GM18951 (cell line): ENCODE results near the gene USP33.
A peak's percentile ranks its signal among the peaks of the same experiment; 100 is the strongest.
"Not testable (repeated sequence)": the region's sequence is repeated elsewhere in the genome, so short reads cannot be mapped to it uniquely, and the experiment has no call there.

ENCODE experiments used
- POLR2A ChIP-seq: IDR thresholded peaks from 4 replicates; pipeline ENCODE4 v1.6.1; 2011; ENCODE audit warnings: mild to moderate bottlenecking; ENCODE audit not compliant: insufficient read length, insufficient read depth; ENCODE audit errors: extremely low read depth
- in situ Hi-C: fragments of 300-500 bp; cut with MboI; formaldehyde crosslinking; loops from one replicate; pipeline ENCODE4 v1.12.0; 2022; ENCODE audit warnings: low sequenced_read_pairs, mixed read lengths, inconsistent platforms; ENCODE audit not compliant: unreplicated experiment

Gene USP33

GRCh38 chr1:77706321-77706720 lies 53.3 kb downstream of the USP33 start:
- no peak for TF ChIP-seq POLR2A
- in situ Hi-C loops = no loop called here

DNA sequence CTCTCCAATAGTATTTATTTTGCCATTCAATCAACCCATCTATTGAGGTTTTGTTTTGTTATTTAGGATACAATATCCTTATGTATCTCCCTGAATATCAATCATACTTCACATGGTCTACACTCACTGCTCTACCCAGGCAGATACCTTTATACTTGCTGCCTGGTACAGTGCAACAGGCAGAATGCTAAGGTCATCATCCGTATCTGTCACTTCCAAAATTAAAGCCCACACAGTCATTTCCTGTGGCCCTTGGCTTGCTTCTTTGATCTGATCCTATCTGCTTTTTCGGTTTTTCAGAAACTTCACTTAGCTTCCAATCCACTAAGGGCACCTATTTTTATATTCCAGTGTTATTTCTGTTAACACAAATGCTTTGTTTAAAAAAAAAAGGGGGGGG lies 54.9 kb downstream of the USP33 start:
- in situ Hi-C loops = no loop called here
- no peak for TF ChIP-seq POLR2A

DNA sequence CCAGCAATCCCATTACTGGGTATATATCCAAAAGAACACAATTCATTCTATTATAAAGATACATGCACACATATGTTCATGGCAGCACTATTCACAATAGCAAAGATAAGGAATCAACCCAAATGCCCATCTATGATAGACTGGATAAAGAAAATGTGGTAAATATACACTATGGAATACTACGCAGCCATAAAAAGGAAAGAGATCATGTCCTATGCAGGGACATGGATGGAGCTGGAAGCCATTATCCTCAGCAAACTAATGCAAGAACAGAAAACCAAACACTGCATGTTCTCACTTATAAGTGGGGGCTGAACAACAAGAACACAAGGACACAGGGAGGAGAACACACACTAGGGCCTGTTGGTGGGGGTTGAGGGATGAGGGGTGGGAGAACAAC lies 60.0 kb downstream of the USP33 start:
- in situ Hi-C loops = not testable (repeated sequence)

GRCh38 chr1:77697441-77697840 lies 62.2 kb downstream of the USP33 start:
- no peak for TF ChIP-seq POLR2A
- in situ Hi-C loops = no loop called here

DNA sequence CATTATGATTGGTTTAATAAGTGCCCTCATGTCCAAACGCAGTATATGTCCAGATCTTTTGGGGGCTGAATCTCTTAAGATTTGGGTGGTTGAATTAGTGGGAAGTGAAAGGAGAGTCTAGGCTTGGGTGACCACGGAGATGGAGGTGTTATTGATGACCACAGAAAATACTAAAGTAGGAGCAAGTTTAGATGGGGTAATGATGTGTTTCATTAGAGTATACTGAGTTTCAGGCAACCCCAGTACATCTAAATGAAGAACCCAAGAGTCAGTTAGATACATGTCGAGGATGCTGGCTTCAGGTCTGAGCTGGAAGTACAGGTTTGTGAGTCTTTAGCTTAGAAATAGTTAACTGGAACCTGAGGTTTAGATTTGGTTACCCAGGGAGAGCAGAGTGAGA lies 70.7 kb downstream of the USP33 start:
- TF ChIP-seq POLR2A = no peak
- in situ Hi-C loops = no loop called here

DNA sequence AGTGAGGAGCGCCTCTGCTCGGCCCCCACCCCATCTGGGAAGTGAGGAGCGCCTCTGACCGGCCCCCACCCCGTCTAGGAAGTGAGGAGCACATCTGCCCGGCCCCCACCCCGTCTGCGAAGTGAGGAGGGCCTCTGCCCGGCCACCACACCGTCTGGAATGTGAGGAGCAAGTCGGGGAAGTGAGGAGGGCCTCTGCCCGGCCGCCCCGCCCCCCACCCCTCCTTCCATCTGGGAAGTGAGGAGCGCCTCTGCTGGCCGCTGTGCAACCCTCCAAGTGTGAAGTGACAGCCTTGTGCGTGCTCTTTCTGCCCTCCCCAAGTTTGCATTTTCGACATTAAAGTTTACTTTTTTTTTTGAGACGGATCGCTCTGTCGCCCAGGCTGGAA lies 72.1 kb downstream of the USP33 start:
- in situ Hi-C loops = no loop called here
- no peak for TF ChIP-seq POLR2A

GRCh38 chr1:77686796-77687518 lies 72.7 kb downstream of the USP33 start:
- no peak for TF ChIP-seq POLR2A
- in situ Hi-C loops = no loop called here

DNA sequence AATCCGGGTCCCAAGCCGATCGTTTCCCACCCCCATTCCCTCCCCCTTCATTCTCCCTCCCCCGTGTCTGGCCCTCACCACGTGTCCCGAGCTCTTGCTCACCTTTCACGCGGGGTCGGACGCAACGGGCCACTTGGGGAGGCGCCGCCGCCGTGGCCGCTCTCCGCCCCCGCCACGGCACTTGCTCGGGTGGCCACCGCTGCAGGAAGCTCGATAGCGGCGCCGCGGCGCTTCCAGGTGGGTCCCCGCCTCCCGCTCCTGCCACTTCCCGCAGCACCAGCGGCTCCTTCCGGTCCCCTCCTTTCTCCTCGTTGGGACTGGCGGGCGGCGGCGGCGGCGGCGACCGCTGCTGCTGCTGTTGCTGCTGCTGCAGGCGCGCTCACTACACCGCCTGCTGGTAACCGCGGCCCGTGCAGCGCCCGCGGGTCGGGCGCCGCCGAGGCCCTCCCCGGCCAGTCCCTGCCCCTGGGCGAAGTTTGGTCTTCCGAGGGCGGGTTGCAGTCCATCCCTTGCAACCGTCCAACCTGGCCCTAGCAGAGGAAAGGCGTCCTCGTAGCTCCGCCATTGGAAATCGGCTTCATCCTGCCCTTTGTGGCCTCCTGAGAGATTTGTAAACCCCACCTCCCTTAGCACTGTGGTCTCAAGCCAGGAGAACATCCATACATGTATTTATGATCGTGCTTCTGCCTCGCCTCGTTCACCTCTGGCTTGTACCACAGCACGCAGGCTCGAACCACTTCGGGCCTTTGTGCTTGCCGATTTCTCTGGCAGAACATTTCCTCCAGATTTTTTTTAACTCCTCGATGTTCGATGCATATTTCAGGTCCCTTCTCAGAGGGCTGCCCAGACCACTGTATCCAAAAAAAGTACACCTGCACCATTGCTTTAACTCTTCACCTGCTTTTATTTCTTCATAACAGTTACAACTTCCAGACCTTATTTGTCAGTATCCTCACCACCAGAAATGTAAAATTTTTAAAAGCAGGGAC lies 76.2 kb downstream of the USP33 start:
- in situ Hi-C loops = no loop called here
- TF ChIP-seq POLR2A = peak; percentile 82

DNA sequence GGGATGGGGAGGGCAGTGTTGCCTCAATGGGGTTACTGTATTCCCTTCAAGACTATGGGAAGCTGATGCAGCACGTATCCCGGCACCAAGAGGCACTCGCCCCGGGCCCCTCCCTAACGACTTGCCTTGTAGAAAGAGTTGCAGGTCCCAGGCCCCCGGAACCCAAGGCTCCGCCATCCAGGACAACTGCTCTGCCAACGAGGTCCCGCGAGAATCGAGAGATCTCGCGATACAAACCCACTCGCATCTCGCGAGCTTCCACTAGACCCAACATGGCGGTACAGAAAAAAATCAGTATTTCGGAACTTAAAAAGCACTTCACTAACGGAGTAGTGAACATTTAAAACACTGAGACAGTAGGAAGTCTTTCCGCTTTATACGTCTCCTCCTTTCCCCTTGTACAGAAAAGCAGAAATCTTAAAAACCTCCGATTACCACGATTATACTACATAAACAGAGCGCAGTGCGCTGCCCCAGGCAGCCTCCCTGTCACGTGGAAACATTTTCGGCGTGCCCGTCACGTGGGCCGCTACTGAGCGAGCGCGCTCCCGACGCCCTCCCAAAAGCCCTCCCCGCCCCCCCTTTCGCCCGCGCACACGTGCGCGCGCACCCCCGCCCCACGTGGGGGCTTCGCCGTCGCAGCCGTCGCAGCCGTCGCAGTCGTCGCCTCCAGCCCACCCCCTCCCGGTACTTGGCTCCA lies 77.0 kb downstream of the USP33 start, which contains the start of gene ZZZ3:
TSS of gene ZZZ3 (minus strand) at position 199 of the 700 bp plus-strand sequence. CDS start 49,304 bp downstream, outside the sequence.
- peak; percentile 80 for TF ChIP-seq POLR2A
- in situ Hi-C loops = no loop called here

DNA sequence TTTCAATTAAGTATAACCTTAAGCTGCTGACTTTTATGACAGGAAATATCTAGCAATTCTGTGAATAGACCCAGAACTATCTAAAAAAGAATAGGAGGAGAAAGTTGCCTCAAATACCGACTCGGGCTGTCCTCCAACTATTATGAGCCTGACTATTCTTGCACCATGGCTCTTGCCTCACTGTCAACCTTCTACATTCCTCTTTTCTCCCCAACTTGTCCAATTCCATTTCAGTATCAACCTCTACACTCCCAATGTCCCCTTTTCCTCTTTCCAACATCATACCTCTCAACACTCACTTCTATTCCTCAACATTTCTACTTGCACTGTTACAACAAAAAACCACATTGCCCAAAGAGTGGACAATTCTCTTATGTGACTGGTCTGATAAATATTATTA lies 79.5 kb downstream of the USP33 start:
- in situ Hi-C loops = no loop called here
- no peak for TF ChIP-seq POLR2A

DNA sequence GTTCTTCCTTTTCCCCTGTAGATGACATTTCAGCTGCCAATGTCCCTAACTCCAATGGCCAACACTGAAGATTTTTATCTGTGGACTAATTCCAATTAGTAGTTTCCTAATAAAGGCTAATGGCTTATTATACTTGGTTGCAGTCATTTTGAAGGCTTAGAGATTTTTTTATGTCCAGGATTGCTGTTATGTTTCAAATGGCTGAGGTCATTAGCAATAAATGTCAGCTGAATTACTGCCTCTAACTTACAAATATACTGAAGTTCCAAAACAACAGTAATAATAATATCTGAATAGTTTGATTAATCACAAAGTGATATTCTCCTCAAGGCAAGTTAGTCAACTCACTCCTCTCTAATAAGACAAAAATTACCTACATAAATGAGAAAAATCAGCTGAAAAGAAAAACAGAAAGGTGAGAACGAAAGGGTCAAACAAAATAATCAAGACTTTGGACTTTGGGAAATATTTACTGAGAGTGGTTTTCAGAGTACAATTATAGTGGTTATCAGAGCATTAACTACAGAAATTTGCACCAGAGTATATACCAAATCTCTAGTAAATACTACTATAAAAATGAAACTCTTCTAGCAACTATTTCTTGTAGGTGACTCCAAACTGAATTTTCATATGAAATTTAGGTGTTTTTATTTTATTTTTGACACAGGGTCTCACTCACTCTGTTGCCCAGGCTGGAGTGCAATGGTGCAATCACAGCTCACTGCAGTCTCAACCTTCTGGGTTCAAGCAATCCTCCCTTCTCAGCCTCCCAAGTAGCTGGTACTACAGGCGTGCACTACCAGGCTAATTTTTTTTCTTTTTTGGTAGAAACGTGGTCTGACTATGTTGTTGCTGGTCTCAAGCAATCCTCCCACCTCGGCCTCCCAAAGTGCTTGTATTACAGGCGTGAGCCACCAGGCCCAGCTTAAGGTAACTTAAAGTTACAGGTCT lies 80.7 kb downstream of the USP33 start:
- TF ChIP-seq POLR2A = no peak
- in situ Hi-C loops = no loop called here

DNA sequence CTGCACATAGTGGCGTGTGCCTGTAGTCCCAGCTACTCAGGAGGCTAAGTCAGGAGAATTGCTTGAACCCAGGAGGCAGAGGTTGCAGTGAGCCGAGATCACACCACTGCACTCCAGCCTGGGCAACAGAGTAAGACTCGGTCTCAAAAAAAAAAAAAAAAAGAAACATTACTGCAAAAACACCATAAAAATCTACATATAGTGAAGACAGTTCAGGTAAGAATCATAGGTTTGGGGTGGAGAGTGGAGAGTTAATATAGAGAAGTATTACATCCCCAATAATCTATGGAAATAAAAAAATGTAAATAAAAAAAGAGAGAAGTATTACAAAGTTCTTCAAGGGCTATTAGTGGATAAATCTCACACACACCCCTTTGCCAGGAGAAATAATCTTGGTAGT lies 84.8 kb downstream of the USP33 start:
- in situ Hi-C loops = not testable (repeated sequence)

- no peak for TF ChIP-seq POLR2A
- in situ Hi-C loops = no loop called here
These were observed 85.8 kb downstream of the USP33 start for GRCh38 chr1:77673716-77674355.
